GM12878 (cell line): Measurements from ENCODE around the gene SLC22A12.

Experiments used
- CREM ChIP-seq: IDR thresholded peaks from 2 replicates; pipeline ENCODE4 v1.6.1; 2014; ENCODE audit warnings: antibody characterized with exemption, low read depth
- EP300 ChIP-seq, 2 experiments: fragments of 150-350 bp in 1 of 2; IDR thresholded peaks; 2 replicates each; pipeline ENCODE4 v1.6.1; 2011 to 2012; ENCODE audit warnings: low read depth in 2 of 2, low read length in 2 of 2, borderline replicate concordance in 1 of 2, improper control_type of control experiment in 1 of 2, inconsistent platforms in 1 of 2; ENCODE audit not compliant: control insufficient read depth in 1 of 2
- POLR2A ChIP-seq: IDR thresholded peaks from 2 replicates; pipeline ENCODE4 v1.6.1; 2011; ENCODE audit warnings: low read depth, mild to moderate bottlenecking, low read length
- SMAD1 ChIP-seq: fragments of 450-650 bp; IDR thresholded peaks from 2 replicates; pipeline ENCODE4 v1.6.1; 2018; ENCODE audit warnings: mild to moderate bottlenecking, low read depth; ENCODE audit not compliant: partially characterized antibody
- SMARCA5 ChIP-seq: fragments of 450-650 bp; IDR thresholded peaks from 2 replicates; pipeline ENCODE4 v1.6.1; 2017; ENCODE audit warnings: mild to moderate bottlenecking
- TF ChIP-seq, protein P1 (sequence below): IDR thresholded peaks from 2 replicates; pipeline ENCODE4 v1.6.1; 2011; ENCODE audit warnings: low read depth, low read length, improper control_type of control experiment, borderline replicate concordance

DNA sequence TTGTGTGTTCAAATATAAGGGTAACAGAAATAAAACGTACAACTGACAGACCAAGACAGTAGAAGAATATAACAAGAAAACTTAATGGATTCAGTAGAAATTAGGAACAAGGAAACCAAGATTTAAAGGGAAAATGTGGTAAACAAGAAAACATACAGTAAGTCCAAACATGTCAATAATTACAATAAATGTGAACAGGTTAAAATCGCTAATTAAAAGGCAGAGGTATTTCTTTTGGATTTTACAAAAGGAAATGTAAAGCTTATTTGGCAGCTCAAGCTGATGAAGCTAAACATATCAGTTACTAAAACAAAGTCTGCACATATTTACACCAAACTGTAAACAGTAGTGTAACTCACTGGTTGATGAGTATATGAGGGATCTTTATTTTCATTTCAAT is 2.3 kb upstream of the SLC22A12 start:
- TF ChIP-seq POLR2A, result no peak
- TF ChIP-seq SMAD1, result no peak
- TF ChIP-seq SMARCA5, result no peak
- no peak for TF ChIP-seq EP300 (IDR thresholded peaks at IDR 0.05; ENCODE audit: borderline replicate concordance in 1 of 2, control insufficient read depth in 1 of 2, low read depth in 2 of 2, low read length in 2 of 2)
- TF ChIP-seq, protein P1, sequence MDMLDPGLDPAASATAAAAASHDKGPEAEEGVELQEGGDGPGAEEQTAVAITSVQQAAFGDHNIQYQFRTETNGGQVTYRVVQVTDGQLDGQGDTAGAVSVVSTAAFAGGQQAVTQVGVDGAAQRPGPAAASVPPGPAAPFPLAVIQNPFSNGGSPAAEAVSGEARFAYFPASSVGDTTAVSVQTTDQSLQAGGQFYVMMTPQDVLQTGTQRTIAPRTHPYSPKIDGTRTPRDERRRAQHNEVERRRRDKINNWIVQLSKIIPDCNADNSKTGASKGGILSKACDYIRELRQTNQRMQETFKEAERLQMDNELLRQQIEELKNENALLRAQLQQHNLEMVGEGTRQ, result no peak
- no peak for TF ChIP-seq CREM
